ENCODE measurements around the gene ATXN1. TPM values are rescaled to one million over a fixed set of nuclear protein-coding genes. Genes with fewer than 3 reads are reported as not detected.
A peak's percentile ranks its signal among the peaks of the same experiment; 100 is the strongest.

The ATXN1 gene
- total RNA-seq, 1 donor from 2014 or later, result 15.5 TPM

DNA sequence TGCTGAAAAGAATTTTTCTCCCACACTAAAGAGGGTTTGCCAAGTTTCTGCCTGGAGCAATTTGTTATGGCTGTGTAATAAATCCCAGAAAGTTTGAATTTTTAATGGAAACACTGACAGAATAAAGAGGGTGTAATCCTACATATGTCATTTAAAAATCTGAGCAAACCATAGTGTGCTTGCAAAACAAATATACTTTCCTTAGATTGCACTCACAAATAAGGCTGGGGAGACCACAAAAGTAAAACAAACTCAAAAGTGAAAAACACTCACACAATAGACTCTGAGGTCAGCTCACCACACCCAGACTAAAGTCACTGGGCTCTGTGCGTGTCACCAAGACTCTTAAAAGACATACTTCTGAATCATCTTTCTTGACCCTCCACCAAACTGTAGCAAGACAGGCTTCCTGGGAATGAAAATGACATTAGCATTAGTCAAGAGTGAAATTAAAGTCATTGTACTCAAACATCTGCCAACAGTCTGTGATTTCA is 4.8 kb upstream of the ATXN1 start:
- peaks cover 6% of the 10 kb centered on the region for H3K4me1 Mint-ChIP-seq (ENCODE audit: low read depth, unreplicated experiment)
- no peaks in the 10 kb centered on the region for H3K36me3 Mint-ChIP-seq (ENCODE audit: unreplicated experiment)

GRCh38 chr6:16765235-16765634 is 4.0 kb upstream of the ATXN1 start:
- Mint-ChIP-seq H3K27ac (ENCODE audit: unreplicated experiment) (no peak overlapping the region), H3K4me3 (ENCODE audit: unreplicated experiment) (no peak overlapping the region), H3K9me3 (ENCODE audit: unreplicated experiment) (peaks cover 6% of the 10 kb centered on the region), H3K27me3 (ENCODE audit: unreplicated experiment) (peaks cover 9% of the 10 kb centered on the region), H3K4me1 (ENCODE audit: low read depth, unreplicated experiment) (peaks cover 6% of the 10 kb centered on the region), H3K36me3 (ENCODE audit: unreplicated experiment) (no peaks in the 10 kb centered on the region)
- DNase-seq, result no peak
- TF ChIP-seq, protein P1, sequence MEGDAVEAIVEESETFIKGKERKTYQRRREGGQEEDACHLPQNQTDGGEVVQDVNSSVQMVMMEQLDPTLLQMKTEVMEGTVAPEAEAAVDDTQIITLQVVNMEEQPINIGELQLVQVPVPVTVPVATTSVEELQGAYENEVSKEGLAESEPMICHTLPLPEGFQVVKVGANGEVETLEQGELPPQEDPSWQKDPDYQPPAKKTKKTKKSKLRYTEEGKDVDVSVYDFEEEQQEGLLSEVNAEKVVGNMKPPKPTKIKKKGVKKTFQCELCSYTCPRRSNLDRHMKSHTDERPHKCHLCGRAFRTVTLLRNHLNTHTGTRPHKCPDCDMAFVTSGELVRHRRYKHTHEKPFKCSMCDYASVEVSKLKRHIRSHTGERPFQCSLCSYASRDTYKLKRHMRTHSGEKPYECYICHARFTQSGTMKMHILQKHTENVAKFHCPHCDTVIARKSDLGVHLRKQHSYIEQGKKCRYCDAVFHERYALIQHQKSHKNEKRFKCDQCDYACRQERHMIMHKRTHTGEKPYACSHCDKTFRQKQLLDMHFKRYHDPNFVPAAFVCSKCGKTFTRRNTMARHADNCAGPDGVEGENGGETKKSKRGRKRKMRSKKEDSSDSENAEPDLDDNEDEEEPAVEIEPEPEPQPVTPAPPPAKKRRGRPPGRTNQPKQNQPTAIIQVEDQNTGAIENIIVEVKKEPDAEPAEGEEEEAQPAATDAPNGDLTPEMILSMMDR (IDR thresholded peaks at IDR 0.05; ENCODE audit: partially characterized antibody, unreplicated experiment), result no peak

More for the DNA sequence above, 4.8 kb upstream of the ATXN1 start:
- peaks cover 6% of the 10 kb centered on the region for H3K9me3 Mint-ChIP-seq (ENCODE audit: unreplicated experiment)
- H3K27ac Mint-ChIP-seq (ENCODE audit: unreplicated experiment), result no peak overlapping the region
- peaks cover 10% of the 10 kb centered on the region for H3K27me3 Mint-ChIP-seq (ENCODE audit: unreplicated experiment)
- TF ChIP-seq, protein P1 (IDR thresholded peaks at IDR 0.05; ENCODE audit: partially characterized antibody, unreplicated experiment), result no peak
- H3K4me3 Mint-ChIP-seq (ENCODE audit: unreplicated experiment), result no peak overlapping the region
- no peak for DNase-seq

DNA sequence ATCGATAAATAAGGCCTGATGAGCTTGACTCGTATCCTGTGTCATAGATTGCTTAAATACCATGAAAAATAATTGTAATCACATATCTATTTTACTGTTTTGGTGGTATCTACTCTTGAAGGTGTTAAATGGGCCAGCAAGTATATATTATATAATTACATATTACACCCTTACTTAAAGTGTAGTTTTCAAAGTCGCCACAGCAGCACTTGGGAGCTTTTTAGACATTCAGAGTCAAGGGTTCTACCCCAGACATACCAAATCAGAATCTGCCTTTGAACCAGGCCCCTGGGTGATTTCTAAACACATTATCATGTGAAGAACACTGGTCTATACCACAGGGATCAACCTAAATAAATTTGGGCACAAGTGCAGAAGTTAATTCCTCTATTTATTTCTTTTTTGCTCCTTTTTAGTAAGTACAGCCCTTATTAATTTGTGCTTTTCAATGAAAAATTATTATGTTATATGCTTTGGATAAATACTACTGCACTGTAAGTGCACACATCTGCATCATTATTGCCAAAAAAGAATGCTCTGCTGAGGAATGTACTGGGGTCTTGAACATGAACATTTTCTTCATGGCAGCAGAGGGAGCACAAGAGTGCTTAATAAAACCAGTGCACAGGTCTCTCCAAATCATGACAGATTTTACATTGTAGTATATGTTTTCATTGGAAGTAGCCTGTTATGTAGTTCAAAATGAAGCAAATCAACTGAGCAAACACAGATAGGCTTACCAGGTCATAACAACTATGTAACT is 3.1 kb upstream of the ATXN1 start:
- Mint-ChIP-seq H3K4me1 (ENCODE audit: low read depth, unreplicated experiment) (peaks cover 6% of the 10 kb centered on the region), H3K27me3 (ENCODE audit: unreplicated experiment) (peaks cover 14% of the 10 kb centered on the region), H3K27ac (ENCODE audit: unreplicated experiment) (no peak overlapping the region), H3K4me3 (ENCODE audit: unreplicated experiment) (no peak overlapping the region), H3K36me3 (ENCODE audit: unreplicated experiment) (no peaks in the 10 kb centered on the region), H3K9me3 (ENCODE audit: unreplicated experiment) (peaks cover 11% of the 10 kb centered on the region)
- no peak for DNase-seq
- TF ChIP-seq, protein P1 (IDR thresholded peaks at IDR 0.05; ENCODE audit: partially characterized antibody, unreplicated experiment), result peak; percentile 18

- DNase-seq, result no peak
- TF ChIP-seq, protein P1 (IDR thresholded peaks at IDR 0.05; ENCODE audit: partially characterized antibody, unreplicated experiment), result peak; percentile 75
- peaks cover 11% of the 10 kb centered on the region for H3K9me3 Mint-ChIP-seq (ENCODE audit: unreplicated experiment)
- H3K27me3 Mint-ChIP-seq (ENCODE audit: unreplicated experiment), result peaks cover 14% of the 10 kb centered on the region
- H3K4me3 Mint-ChIP-seq (ENCODE audit: unreplicated experiment), result peak overlapping the region; percentile 88
- H3K36me3 Mint-ChIP-seq (ENCODE audit: unreplicated experiment), result no peaks in the 10 kb centered on the region
- H3K27ac Mint-ChIP-seq (ENCODE audit: unreplicated experiment), result peak overlapping the region; percentile 20
- H3K4me1 Mint-ChIP-seq (ENCODE audit: low read depth, unreplicated experiment), result peaks cover 21% of the 10 kb centered on the region
Observed at GRCh38 chr6:16762550-16763477, 1.6 kb upstream of the ATXN1 start.
